HepG2 (cell line): Measurements from ENCODE around the gene COQ5. TPM values are rescaled to one million over a fixed set of nuclear protein-coding genes. Genes with fewer than 3 reads are reported as not detected.

Source experiments
- CERS6 ChIP-seq: sonication (generic); formaldehyde crosslinking; IDR thresholded peaks from 2 replicates; pipeline ENCODE4 v1.5.0; 2020; ENCODE audit warnings: missing genetic modification reagents
- FOXO4 ChIP-seq: sonication (generic); formaldehyde crosslinking; conservative IDR thresholded peaks from 2 replicates; pipeline ENCODE4 v1.8.1; 2023; ENCODE audit warnings: missing genetic modification reagents
- MAZ ChIP-seq, 2 experiments: sonication (generic) in 1 of 2; formaldehyde crosslinking in 1 of 2; IDR thresholded peaks; 2 replicates each; pipeline versions ENCODE4 v1.5.0 to v1.6.1; 2012 to 2020; ENCODE audit warnings: low read depth in 2 of 2, mild to moderate bottlenecking in 2 of 2, borderline replicate concordance in 1 of 2, improper control_type of control experiment in 1 of 2, low read length in 1 of 2, missing genetic modification reagents in 1 of 2, moderate library complexity in 1 of 2
- POGK ChIP-seq: sonication (generic); formaldehyde crosslinking; conservative IDR thresholded peaks from 2 replicates; pipeline ENCODE4 v1.8.0; 2022; ENCODE audit warnings: mild to moderate bottlenecking, moderate library complexity, missing genetic modification reagents
- POLR2G ChIP-seq: fragments of 200-400 bp; formaldehyde crosslinking; IDR thresholded peaks from 2 replicates; pipeline ENCODE4 v1.6.1; 2018; ENCODE audit warnings: mild to moderate bottlenecking, low read depth, low read length, moderate library complexity
- RBM22 ChIP-seq: fragments of 200-400 bp; formaldehyde crosslinking; optimal IDR thresholded peaks from 2 replicates; pipeline ENCODE3; 2017; ENCODE audit warnings: mild to moderate bottlenecking, low read length, moderate library complexity
- SATB2 ChIP-seq: sonication (generic); formaldehyde crosslinking; IDR thresholded peaks from 2 replicates; pipeline ENCODE4 v1.5.0; 2020; ENCODE audit warnings: missing genetic modification reagents
- ZBTB37 ChIP-seq: sonication (generic); formaldehyde crosslinking; IDR thresholded peaks from 2 replicates; pipeline ENCODE4 v1.4.0; 2020; ENCODE audit warnings: mild to moderate bottlenecking, missing genetic modification reagents
- ZBTB39 ChIP-seq: sonication (generic); formaldehyde crosslinking; IDR thresholded peaks from 2 replicates; pipeline ENCODE4 v1.5.0; 2020; ENCODE audit warnings: missing genetic modification reagents
- ZFP82 ChIP-seq: sonication (generic); formaldehyde crosslinking; IDR thresholded peaks from 2 replicates; pipeline ENCODE4 v1.5.1; 2020; ENCODE audit warnings: mild to moderate bottlenecking, missing genetic modification reagents, borderline replicate concordance
- ZNF225 ChIP-seq: sonication (generic); formaldehyde crosslinking; IDR thresholded peaks from 2 replicates; pipeline ENCODE4 v1.4.0; 2020; ENCODE audit warnings: mild to moderate bottlenecking, missing genetic modification reagents
- ZNF280B ChIP-seq: sonication (generic); formaldehyde crosslinking; IDR thresholded peaks from 2 replicates; pipeline ENCODE4 v1.5.0; 2020; ENCODE audit warnings: missing genetic modification reagents, mild to moderate bottlenecking, borderline replicate concordance
- ZNF615 ChIP-seq: sonication (generic); formaldehyde crosslinking; IDR thresholded peaks from 2 replicates; pipeline ENCODE4 v1.5.0; 2020; ENCODE audit warnings: mild to moderate bottlenecking, missing genetic modification reagents, borderline replicate concordance
- ZNF652 ChIP-seq: IDR thresholded peaks from 2 replicates; pipeline ENCODE4 v1.6.1; 2016; ENCODE audit warnings: low read depth, borderline replicate concordance
- polyA plus RNA-seq, 8 experiments: library from polyadenylated mRNA; depleted of rRNA in 3 of 8; stranded (reverse) in 7 of 8; unstranded in 1 of 8; fragments of >200 nt; fragmentation: Illumina TruSeq in 4 of 8; extraction: Trizol in 4 of 8; gene quantifications; 2 replicates each; pipeline versions ENCODE4 v1.2.1 to v1.2.3, GENCODE V29; 2011 to 2016; ENCODE audit warnings: low read depth in 4 of 8, missing spikeins in 1 of 8, mixed read lengths in 1 of 8; ENCODE audit not compliant: insufficient read depth in 1 of 8
- total RNA-seq, 5 experiments: library from RNA; depleted of rRNA; stranded (reverse); fragments of >200 nt; fragmentation: Illumina TruSeq; extraction: Trizol; gene quantifications; 2 replicates each; pipeline ENCODE4 v1.2.3, GENCODE V29; 2016; ENCODE audit warnings: low read depth in 1 of 5

The COQ5 gene
- total and polyA plus RNA-seq, 2 of the 13 experiments (the other 11 are each of a cell fraction or from before 2014, with no cell fraction given), result 36.4 to 41.5 TPM

- TF ChIP-seq ZBTB39 (CRISPR knock-in tag), result no peak
- TF ChIP-seq RBM22, result peak; percentile 92
- TF ChIP-seq POLR2G, result peak; percentile 96
- TF ChIP-seq SATB2 (CRISPR knock-in tag), result no peak
- no peak for TF ChIP-seq ZBTB37 (CRISPR knock-in tag)
- TF ChIP-seq ZNF615 (CRISPR knock-in tag), result 0 out of 2 replicates have a peak, but pooled peaks have one; percentile 11
- no peak for TF ChIP-seq ZNF652 (CRISPR knock-in tag)
- no peak for TF ChIP-seq ZNF225 (CRISPR knock-in tag)
- TF ChIP-seq MAZ (IDR thresholded peaks at IDR 0.05; ENCODE audit: borderline replicate concordance, low read depth, low read length), result peak; percentile 85
- TF ChIP-seq MAZ (CRISPR knock-in tag; IDR thresholded peaks at IDR 0.05; ENCODE audit: low read depth), result peak; percentile 89
- no peak for TF ChIP-seq ZNF280B
- no peak for TF ChIP-seq CERS6 (CRISPR knock-in tag)
- no peak; the same call in 1 of the 2 replicates for TF ChIP-seq POGK (CRISPR knock-in tag)
- no peak for TF ChIP-seq FOXO4
- TF ChIP-seq ZFP82 (CRISPR knock-in tag), result no peak
Observed at GRCh38 chr12:120495731-120496412, 33.1 kb downstream of the COQ5 start, which contains the start of gene DYNLL1 (continued).
